Sigmoid colon (tissue), 7 donors: Measurements from ENCODE around the gene KNDC1. TPM values are rescaled to one million over a fixed set of nuclear protein-coding genes. Genes with fewer than 3 reads are reported as not detected.

Experiments used
- DNase-seq: peaks from one replicate; pipeline ENCODE4 v3.0.0-alpha.2; 2019
- H3K27ac ChIP-seq, 4 donors: fragments of 200-600 bp; sonication (generic); one replicate each; pipeline ENCODE4 v1.5.1; 2016 to 2019; ENCODE audit warnings: mild to moderate bottlenecking in 1 of 4
- H3K27me3 ChIP-seq, 3 donors: fragments of 200-600 bp; sonication (generic); one replicate each; pipeline ENCODE4 v1.5.1; 2019; ENCODE audit warnings: mild to moderate bottlenecking in 1 of 3
- H3K36me3 ChIP-seq, 4 donors: fragments of 200-600 bp; sonication (generic); one replicate each; pipeline ENCODE4 v1.5.1; 2016 to 2019
- H3K4me1 ChIP-seq, 4 donors: fragments of 200-600 bp; sonication (generic); one replicate each; pipeline ENCODE4 v1.5.1; 2017 to 2019
- H3K4me3 ChIP-seq, 4 donors: fragments of 200-600 bp; sonication (generic); one replicate each; pipeline ENCODE4 v1.5.1; 2017 to 2019; ENCODE audit warnings: mild to moderate bottlenecking in 2 of 4, moderate library complexity in 1 of 4
- H3K9me3 ChIP-seq, 4 donors: fragments of 200-600 bp in 3 of 4; sonication (generic) in 3 of 4; one replicate each; pipeline versions ENCODE4 v1.5.1 to v1.6.1; 2013 to 2019
- CTCF ChIP-seq, 4 experiments: fragments of 450-650 bp in 3 of 4; fragments of 200-600 bp in 1 of 4; IDR thresholded peaks; one replicate each; pipeline ENCODE4 v1.5.1; 2016 to 2019; ENCODE audit warnings: antibody characterized with exemption in 4 of 4, mild to moderate bottlenecking in 3 of 4, moderate library complexity in 2 of 4
- EP300 ChIP-seq, 4 donors: sonication (generic); formaldehyde crosslinking; IDR thresholded peaks; one replicate each; pipeline ENCODE4 v1.6.1; 2017; ENCODE audit warnings: antibody characterized with exemption in 4 of 4
- POLR2A ChIP-seq, 2 donors: fragments of 450-650 bp; IDR thresholded peaks; one replicate each; pipeline ENCODE4 v1.6.1; 2016; ENCODE audit warnings: antibody characterized with exemption in 2 of 2, mild to moderate bottlenecking in 2 of 2, moderate library complexity in 2 of 2
- POLR2AphosphoS5 ChIP-seq, 4 donors: sonication (generic); formaldehyde crosslinking; IDR thresholded peaks; one replicate each; pipeline ENCODE4 v1.6.1; 2017; ENCODE audit warnings: antibody characterized with exemption in 4 of 4
- WGBS, 2 donors: extraction: QIAGEN DNeasy Blood & Tissue Kit; methylation state at CpG; one replicate each; pipeline ENCODE4 v1.1.7; 2013; 5-methylcytosine and 5-hydroxymethylcytosine counted together
- intact Hi-C: fragments of 100-400 bp; cut with DNase I; formaldehyde crosslinking; loops from one replicate; pipeline ENCODE4 v1.15.1; 2023
- polyA plus RNA-seq, 3 donors: library from polyadenylated mRNA; stranded (reverse); fragments of 200-250 nt; gene quantifications; one replicate each; pipeline ENCODE4 v1.2.3, GENCODE V29; 2013
- total RNA-seq, 4 donors: library from RNA; depleted of rRNA; stranded (reverse); fragments of >200 nt; gene quantifications; one replicate each; pipeline ENCODE4 v1.1.0, GENCODE V29; 2016
- donor health status: healthy with polysubstance abuse.
- donor health status: Bipolar disorder and iron deficiency.
- donor health status: healthy.

KNDC1 gene
- total and polyA plus RNA-seq, 7 donors, result under 0.01 to 1.9 (median 0.26) TPM; not detected in 1

- H3K27ac ChIP-seq, result no peak overlapping the region
- no peaks in the 10 kb centered on the region for H3K4me1 ChIP-seq
- intact Hi-C loops, result no loop called here
- no peaks in the 10 kb centered on the region for H3K9me3 ChIP-seq
- no peak overlapping the region for H3K4me3 ChIP-seq
- 70 to 83% methylated on average over 17 of the region's 17 CpGs for WGBS, 2 donors
- peaks cover 0 to 5% (median 0%) of the 10 kb centered on the region in 3 donors for H3K27me3 ChIP-seq
- no peak for TF ChIP-seq POLR2AphosphoS5 (IDR thresholded peaks at IDR 0.05)
- TF ChIP-seq POLR2A (IDR thresholded peaks at IDR 0.05), result no peak
- no peak for TF ChIP-seq EP300 (IDR thresholded peaks at IDR 0.05)
- no peaks in the 10 kb centered on the region for H3K36me3 ChIP-seq
- no peak for DNase-seq
Measured at GRCh38 chr10:133206356-133207040, 46.5 kb downstream of the KNDC1 start.

DNA sequence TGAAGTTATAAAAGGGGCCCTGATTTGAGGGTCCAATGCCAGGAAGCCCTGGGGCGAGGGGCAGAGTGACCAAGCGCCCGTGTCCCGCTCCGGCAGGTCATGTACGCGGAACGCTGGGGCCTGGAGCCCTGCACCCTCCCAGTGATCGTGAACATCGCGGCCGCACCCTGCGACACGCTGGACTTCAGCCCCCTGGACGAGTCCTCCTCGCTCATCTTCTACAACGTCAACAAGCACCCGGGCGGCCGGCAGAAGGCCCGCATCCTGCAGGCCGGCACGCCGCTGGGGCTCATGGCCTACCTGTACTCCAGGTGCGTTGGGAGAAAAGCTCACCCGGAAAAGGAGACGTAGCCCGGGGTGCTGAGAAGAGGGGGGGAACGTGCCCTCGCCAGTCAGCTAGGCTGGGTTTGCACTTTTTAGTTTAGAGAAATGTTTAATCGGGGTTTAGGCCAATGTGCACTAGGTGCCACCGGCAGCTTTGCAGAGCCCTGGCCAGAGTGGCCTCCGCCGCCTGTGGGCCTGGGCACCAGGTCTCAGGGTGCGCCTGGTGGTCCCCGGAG lies 47.1 kb downstream of the KNDC1 start:
- WGBS, 2 donors, result 68 to 89% methylated on average over 36 of the region's 36 CpGs
- intact Hi-C loops, result no loop called here
- peaks cover 0 to 5% (median 0%) of the 10 kb centered on the region in 3 donors for H3K27me3 ChIP-seq
- no peaks in the 10 kb centered on the region for H3K9me3 ChIP-seq
- no peaks in the 10 kb centered on the region for H3K36me3 ChIP-seq
- H3K27ac ChIP-seq, result no peak overlapping the region
- H3K4me3 ChIP-seq, result no peak overlapping the region
- TF ChIP-seq EP300 (IDR thresholded peaks at IDR 0.05), result no peak
- TF ChIP-seq POLR2AphosphoS5 (IDR thresholded peaks at IDR 0.05), result no peak
- no peaks in the 10 kb centered on the region for H3K4me1 ChIP-seq
- DNase-seq, result no peak

DNA sequence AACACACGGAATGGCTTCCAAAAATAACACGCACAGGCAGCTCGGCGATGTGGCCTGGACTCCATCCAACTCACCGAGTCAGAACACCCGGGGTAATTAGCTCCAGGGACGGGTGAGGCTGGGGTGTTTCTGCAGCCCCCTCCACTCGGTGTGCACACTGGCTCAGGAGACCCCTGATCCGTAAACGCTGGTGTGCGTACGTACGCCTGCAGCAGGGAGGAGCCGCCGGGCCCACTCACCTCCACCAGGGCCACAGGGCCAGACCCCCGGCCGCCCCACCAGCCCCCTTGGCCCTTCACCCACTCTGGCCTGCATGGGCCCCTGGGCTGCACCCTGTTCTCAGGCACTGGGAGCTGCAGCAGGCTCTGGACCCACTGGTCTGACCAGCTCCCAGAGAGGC lies 47.6 kb downstream of the KNDC1 start:
- H3K27me3 ChIP-seq, result peaks cover 0 to 9% (median 0%) of the 10 kb centered on the region in 3 donors
- 57 to 86% methylated on average over 17 of the region's 17 CpGs for WGBS, 2 donors
- H3K9me3 ChIP-seq, result no peaks in the 10 kb centered on the region

GRCh38 chr10:133208466-133208865 lies 48.4 kb downstream of the KNDC1 start:
- DNase-seq, result no peak
- Histone ChIP-seq H3K27me3 (peaks cover 0 to 15% (median 0%) of the 10 kb centered on the region in 3 donors), H3K36me3 (no peaks in the 10 kb centered on the region), H3K9me3 (no peaks in the 10 kb centered on the region), H3K4me1 (no peaks in the 10 kb centered on the region), H3K27ac (no peak overlapping the region), H3K4me3 (no peak overlapping the region)
- WGBS, 2 donors, result 83 to 94% methylated on average over 18 of the region's 18 CpGs
- intact Hi-C loops, result no loop called here
- no peak for TF ChIP-seq CTCF (IDR thresholded peaks at IDR 0.05)
- no peak for TF ChIP-seq POLR2AphosphoS5 (IDR thresholded peaks at IDR 0.05)
- TF ChIP-seq POLR2A (IDR thresholded peaks at IDR 0.05), result no peak
- no peak for TF ChIP-seq EP300 (IDR thresholded peaks at IDR 0.05)

More for the DNA sequence above, 47.6 kb downstream of the KNDC1 start:
- intact Hi-C loops, result no loop called here
- no peak for DNase-seq
- no peak overlapping the region for H3K4me3 ChIP-seq
- TF ChIP-seq EP300 (IDR thresholded peaks at IDR 0.05), result no peak
- TF ChIP-seq CTCF (IDR thresholded peaks at IDR 0.05), result no peak
- no peak for TF ChIP-seq POLR2AphosphoS5 (IDR thresholded peaks at IDR 0.05)
- TF ChIP-seq POLR2A (IDR thresholded peaks at IDR 0.05), result no peak
- H3K27ac ChIP-seq, result no peak overlapping the region
- no peaks in the 10 kb centered on the region for H3K36me3 ChIP-seq
- H3K4me1 ChIP-seq, result no peaks in the 10 kb centered on the region

GRCh38 chr10:133209117-133209516 lies 49.1 kb downstream of the KNDC1 start:
- no peaks in the 10 kb centered on the region for H3K9me3 ChIP-seq
- TF ChIP-seq CTCF (IDR thresholded peaks at IDR 0.05), result no peak
- TF ChIP-seq POLR2A (IDR thresholded peaks at IDR 0.05), result no peak
- no peak for TF ChIP-seq POLR2AphosphoS5 (IDR thresholded peaks at IDR 0.05)
- no peak overlapping the region for H3K27ac ChIP-seq
- no peaks in the 10 kb centered on the region for H3K4me1 ChIP-seq
- no peak overlapping the region for H3K4me3 ChIP-seq
- WGBS, 2 donors, result 93 to 97% methylated on average over 14 of the region's 14 CpGs
- no peaks in the 10 kb centered on the region for H3K36me3 ChIP-seq
- H3K27me3 ChIP-seq, result peaks cover 0 to 20% (median 0%) of the 10 kb centered on the region in 3 donors
- DNase-seq, result no peak
- intact Hi-C loops, result no loop called here
